Endothelial cell of umbilical vein (primary cell): ENCODE results near the gene SSH2. TPM values are rescaled to one million over a fixed set of nuclear protein-coding genes. Genes with fewer than 3 reads are reported as not detected.

ENCODE experiments used
- BruUV-seq: library from RNA; stranded (reverse); fragments of 400-500 nt; replicated peaks from 2 replicates; lab custom pipeline; 2021; lab: Mats Ljungman, UMichigan
- CTCF ChIA-PET: fragments of 300-600, 350-600 bp; sonication (Branson Sonifier 250); formaldehyde crosslinking; loops from one replicate; lab custom pipeline; 2021; ENCODE audit warnings: antibody characterized with exemption, inconsistent platforms; lab: Charles Lee
- POLR2A ChIA-PET: fragments of 300-600, 350-600 bp; sonication (Branson Sonifier 250); formaldehyde crosslinking; loops from one replicate; lab custom pipeline; 2021; ENCODE audit warnings: antibody characterized with exemption, inconsistent platforms; lab: Charles Lee
- DNase-seq: peaks from one replicate; pipeline ENCODE4 v3.0.0-alpha.2; 2011; ENCODE audit warnings: low read depth, low spot score
- FAIRE-seq: peaks from 2 replicates; lab custom pipeline; 2011; peaks lifted over from hg19 to GRCh38; lab: Jason Lieb, UNC
- H2AFZ ChIP-seq: 2 replicates; pipeline ENCODE4 v1.6.0; 2012; ENCODE audit warnings: low read depth, low read length, control low read depth, inconsistent platforms
- H3K27ac ChIP-seq: 2 replicates; pipeline ENCODE4 v1.5.1; 2011; ENCODE audit warnings: low read depth, mild to moderate bottlenecking, control low read depth, low read length, moderate library complexity; ENCODE audit not compliant: insufficient read depth
- H3K27me3 ChIP-seq, 2 experiments: 2 replicates each; pipeline versions ENCODE4 v1.6.0 to v1.6.1; 2011; ENCODE audit warnings: low read length in 2 of 2, mixed read lengths in 1 of 2; ENCODE audit not compliant: control insufficient read depth in 2 of 2, insufficient read depth in 2 of 2
- H3K36me3 ChIP-seq, 2 experiments: 2 replicates in 1 of 2; 3 replicates in 1 of 2; pipeline ENCODE4 v1.5.1; 2011; ENCODE audit warnings: low read length in 2 of 2, mild to moderate bottlenecking in 1 of 2, moderate library complexity in 1 of 2; ENCODE audit not compliant: control insufficient read depth in 2 of 2, insufficient read depth in 2 of 2; ENCODE audit errors: extremely low read depth in 1 of 2
- H3K4me1 ChIP-seq: 3 replicates; pipeline ENCODE4 v1.5.1; 2011; ENCODE audit warnings: mild to moderate bottlenecking, low read length; ENCODE audit not compliant: control insufficient read depth, insufficient read depth; ENCODE audit errors: extremely low read depth
- H3K4me2 ChIP-seq: 2 replicates; pipeline ENCODE4 v1.6.1; 2011; ENCODE audit warnings: low read length, control low read depth, mixed read lengths; ENCODE audit not compliant: insufficient read depth
- H3K4me3 ChIP-seq, 3 experiments: fragments of 200-600 bp in 1 of 3; sonication (generic), shearing (Covaris generic) in 1 of 3; replicated peaks in 1 of 3; 2 replicates each; pipeline ENCODE4 v1.5.1; 2011 to 2016; ENCODE audit warnings: control low read depth in 3 of 3, low read length in 3 of 3, mild to moderate bottlenecking in 2 of 3, inconsistent platforms in 1 of 3, low read depth in 1 of 3, moderate library complexity in 1 of 3; ENCODE audit not compliant: insufficient read depth in 1 of 3
- H3K79me2 ChIP-seq: 2 replicates; pipeline ENCODE4 v1.6.0; 2012; ENCODE audit warnings: low read length, inconsistent platforms; ENCODE audit not compliant: control insufficient read depth, insufficient read depth
- H3K9ac ChIP-seq: replicated peaks from 2 replicates; pipeline ENCODE3; 2011; ENCODE audit warnings: low read length, control low read depth; ENCODE audit not compliant: insufficient read depth; ENCODE audit errors: extremely low read depth
- H3K9me1 ChIP-seq: replicated peaks from 3 replicates; pipeline ENCODE4 v1.6.0; 2011; ENCODE audit warnings: mild to moderate bottlenecking, low read length; ENCODE audit not compliant: control insufficient read depth, insufficient read depth; ENCODE audit errors: extremely low read depth
- H3K9me3 ChIP-seq: replicated peaks from 2 replicates; pipeline ENCODE4 v1.5.1; 2012; ENCODE audit warnings: low read length, inconsistent platforms; ENCODE audit not compliant: control insufficient read depth, insufficient read depth
- H4K20me1 ChIP-seq: replicated peaks from 2 replicates; pipeline ENCODE3; 2011; ENCODE audit warnings: mild to moderate bottlenecking, low read length; ENCODE audit not compliant: control insufficient read depth, insufficient read depth; ENCODE audit errors: extremely low read depth
- EZH2 ChIP-seq: IDR thresholded peaks from 2 replicates; pipeline ENCODE4 v1.6.1; 2012; ENCODE audit warnings: borderline replicate concordance, low read depth, mild to moderate bottlenecking, moderate library complexity, low read length, inconsistent platforms; ENCODE audit not compliant: severe bottlenecking
- FOS ChIP-seq: IDR thresholded peaks from 2 replicates; pipeline ENCODE4 v1.6.1; 2011; ENCODE audit warnings: mild to moderate bottlenecking, low read length, moderate library complexity, borderline replicate concordance; ENCODE audit not compliant: insufficient read depth
- GATA2 ChIP-seq: IDR thresholded peaks from 2 replicates; pipeline ENCODE4 v1.7.0; 2011; ENCODE audit warnings: low read depth, mild to moderate bottlenecking, moderate library complexity, mixed read lengths, low read length; ENCODE audit not compliant: insufficient read length, insufficient read depth
- JUN ChIP-seq: IDR thresholded peaks from 2 replicates; pipeline ENCODE4 v1.6.1; 2011; ENCODE audit warnings: borderline replicate concordance, low read depth; ENCODE audit not compliant: insufficient read length, insufficient read depth
- MYC ChIP-seq: IDR thresholded peaks from one replicate; pipeline ENCODE4 v1.6.1; 2011; ENCODE audit warnings: mild to moderate bottlenecking, low read depth, low read length
- POLR2A ChIP-seq: IDR thresholded peaks from 2 replicates; pipeline ENCODE4 v1.6.1; 2012; ENCODE audit warnings: low read depth, mild to moderate bottlenecking, control low read depth, low read length
- POLR2AphosphoS5 ChIP-seq: IDR thresholded peaks from 2 replicates; pipeline ENCODE4 v1.6.1; 2012; ENCODE audit warnings: low read depth, mild to moderate bottlenecking, control low read depth, low read length, moderate library complexity; ENCODE audit not compliant: insufficient read depth
- dilution Hi-C: fragments of 300-500 bp; cut with MboI; formaldehyde crosslinking; loops from one replicate; pipeline ENCODE4 v1.15.0; 2019; ENCODE audit warnings: low sequenced_read_pairs; ENCODE audit not compliant: extremely low pct_ligation_motif_present
- intact Hi-C: fragments of 100-400 bp; cut with micrococcal nuclease; formaldehyde crosslinking; loops from one replicate; pipeline ENCODE4 v1.10.0; 2022
- polyA plus RNA-seq, 4 experiments: library from polyadenylated mRNA; depleted of rRNA in 3 of 4; stranded (reverse) in 3 of 4; unstranded in 1 of 4; fragments of >200 nt; gene quantifications; 2 replicates each; pipeline versions ENCODE4 v1.2.1 to v1.2.3, GENCODE V29; 2011 to 2012; ENCODE audit warnings: missing spikeins in 1 of 4
- total RNA-seq: library from RNA; stranded (reverse); gene quantifications from 2 replicates; pipeline ENCODE4 v1.2.3, GENCODE V29; 2021
- TF ChIP-seq, protein P1 (sequence below), 2 donors: IDR thresholded peaks; 1 replicate in 1 of 2; 2 replicates in 1 of 2; pipeline ENCODE4 v1.5.1; 2011; ENCODE audit warnings: low read length in 2 of 2, mild to moderate bottlenecking in 2 of 2, moderate library complexity in 2 of 2, control low read depth in 1 of 2, inconsistent platforms in 1 of 2, low read depth in 1 of 2; ENCODE audit not compliant: insufficient read depth in 1 of 2; ENCODE audit errors: extremely low read depth in 1 of 2
- TF ChIP-seq, protein P2 (sequence below): IDR thresholded peaks from 2 replicates; pipeline ENCODE4 v1.6.1; 2011; ENCODE audit not compliant: insufficient read depth, insufficient read length

SSH2 gene
- total and polyA plus RNA-seq, 2 donors (not counting 3 experiments of a cell fraction or from before 2014, with no cell fraction given): 24.6 to 60.9 TPM

DNA sequence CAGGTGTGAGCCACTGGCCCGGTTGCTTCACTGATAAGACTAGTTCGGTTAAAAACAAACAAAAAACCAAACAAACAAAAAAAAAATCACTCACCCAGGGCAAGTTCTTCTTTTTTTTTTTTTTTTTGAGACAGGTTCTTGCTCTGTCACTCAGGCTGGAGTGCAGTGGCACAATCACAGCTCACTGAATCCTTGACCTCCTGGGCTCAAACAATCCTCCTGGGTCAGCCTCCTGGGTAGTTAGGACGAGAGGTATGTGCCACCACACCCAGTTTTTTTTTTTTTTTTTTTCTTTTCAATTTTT, 187.9 kb downstream of the SSH2 start:
- Histone ChIP-seq H3K27me3 (no peaks in the 10 kb centered on the region), H3K9ac (no peak overlapping the region), H3K9me3 (no peaks in the 10 kb centered on the region), H3K4me2 (no peak overlapping the region), H3K4me3 (no peak overlapping the region), H3K27ac (peak overlapping the region; percentile 47), H3K4me1 (peaks cover 49% of the 10 kb centered on the region), H3K79me2 (peaks cover 17% of the 10 kb centered on the region), H3K36me3 (no peaks in the 10 kb centered on the region), H4K20me1 (no peaks in the 10 kb centered on the region), H3K9me1 (no peaks in the 10 kb centered on the region), H2AFZ (no peak overlapping the region)
- dilution Hi-C loops: no loop called here
- TF ChIP-seq GATA2 (no peak), MYC (no peak), EZH2 (no peak), POLR2A (no peak), JUN (no peak), POLR2AphosphoS5 (no peak), FOS (no peak)
- TF ChIP-seq, protein P1, sequence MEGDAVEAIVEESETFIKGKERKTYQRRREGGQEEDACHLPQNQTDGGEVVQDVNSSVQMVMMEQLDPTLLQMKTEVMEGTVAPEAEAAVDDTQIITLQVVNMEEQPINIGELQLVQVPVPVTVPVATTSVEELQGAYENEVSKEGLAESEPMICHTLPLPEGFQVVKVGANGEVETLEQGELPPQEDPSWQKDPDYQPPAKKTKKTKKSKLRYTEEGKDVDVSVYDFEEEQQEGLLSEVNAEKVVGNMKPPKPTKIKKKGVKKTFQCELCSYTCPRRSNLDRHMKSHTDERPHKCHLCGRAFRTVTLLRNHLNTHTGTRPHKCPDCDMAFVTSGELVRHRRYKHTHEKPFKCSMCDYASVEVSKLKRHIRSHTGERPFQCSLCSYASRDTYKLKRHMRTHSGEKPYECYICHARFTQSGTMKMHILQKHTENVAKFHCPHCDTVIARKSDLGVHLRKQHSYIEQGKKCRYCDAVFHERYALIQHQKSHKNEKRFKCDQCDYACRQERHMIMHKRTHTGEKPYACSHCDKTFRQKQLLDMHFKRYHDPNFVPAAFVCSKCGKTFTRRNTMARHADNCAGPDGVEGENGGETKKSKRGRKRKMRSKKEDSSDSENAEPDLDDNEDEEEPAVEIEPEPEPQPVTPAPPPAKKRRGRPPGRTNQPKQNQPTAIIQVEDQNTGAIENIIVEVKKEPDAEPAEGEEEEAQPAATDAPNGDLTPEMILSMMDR (IDR thresholded peaks at IDR 0.05; ENCODE audit: extremely low read depth in 1 of 2, insufficient read depth in 1 of 2, low read depth in 1 of 2, low read length in 2 of 2): no peak
- TF ChIP-seq, protein P2, sequence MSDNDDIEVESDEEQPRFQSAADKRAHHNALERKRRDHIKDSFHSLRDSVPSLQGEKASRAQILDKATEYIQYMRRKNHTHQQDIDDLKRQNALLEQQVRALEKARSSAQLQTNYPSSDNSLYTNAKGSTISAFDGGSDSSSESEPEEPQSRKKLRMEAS: no peak
- DNase-seq (no peak), FAIRE-seq (no peak)
- intact Hi-C loops: loop anchor here (5.0 kb wide), 1 partner anchor 60 kb away; no protein-coding TSS in a partner anchor
- BruUV-seq: no TSS peak
- CTCF ChIA-PET: interaction anchor here (1.3 kb wide), 1 partner anchor 15 kb away, joined by 5 read pairs; no protein-coding TSS in a partner anchor
- POLR2A ChIA-PET: interaction anchor here (0.6 to 0.7 kb wide), 2 partner anchors 56 to 1262 kb away, joined by 3 to 7 read pairs; no protein-coding TSS in a partner anchor
